Measurements from ENCODE around the gene ATG7.
A peak's percentile ranks its signal among the peaks of the same experiment; 100 is the strongest.

Gene ATG7

DNA sequence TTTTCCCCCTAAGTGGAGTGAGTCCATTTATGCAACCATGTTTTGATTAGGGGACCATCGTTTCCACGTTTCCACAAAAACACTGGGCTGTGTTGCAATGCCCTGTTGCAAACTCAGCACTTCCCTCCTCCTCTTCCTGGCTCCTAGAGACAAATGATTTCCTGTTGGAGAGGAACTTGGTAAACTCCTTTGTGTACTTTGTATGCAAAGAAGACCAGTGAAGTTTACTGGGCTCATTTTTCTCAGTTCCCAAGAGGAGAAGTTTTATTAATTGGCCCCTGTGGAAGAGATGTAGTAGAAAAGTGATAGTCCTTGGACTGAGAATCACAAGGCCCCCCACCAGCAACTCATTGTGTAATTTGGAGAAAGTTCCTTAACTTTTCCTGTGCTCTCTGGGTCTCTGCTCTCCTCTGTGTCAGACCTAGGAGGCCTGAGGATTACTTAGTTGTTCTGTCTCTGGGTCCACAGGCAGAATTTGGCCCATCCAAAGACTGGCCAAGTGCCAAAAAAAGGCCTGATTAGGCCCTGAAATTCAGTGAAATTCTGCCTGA, 95.0 kb downstream of the ATG7 start:
- no peak for DNase-seq

DNA sequence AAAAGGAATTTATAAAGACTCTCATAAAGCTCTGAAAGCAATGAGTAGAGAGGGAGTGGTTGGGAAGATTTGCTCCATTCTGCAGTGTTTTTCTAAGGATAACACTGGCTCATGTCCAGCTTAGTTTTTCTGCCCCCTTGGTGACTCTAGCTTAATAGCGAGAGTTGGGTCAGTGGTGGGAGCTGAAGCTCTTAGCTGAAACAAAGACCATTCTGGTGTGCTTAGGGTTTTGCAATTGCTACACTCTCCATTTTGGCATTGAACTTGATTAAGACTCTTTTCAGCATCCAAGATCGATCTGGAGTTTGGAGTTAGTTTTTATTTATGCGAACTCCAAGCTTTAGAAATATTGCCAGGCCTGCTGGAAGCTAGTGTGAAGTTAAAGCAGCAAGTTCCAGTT, 98.0 kb downstream of the ATG7 start:
- DNase-seq: no peak

DNA sequence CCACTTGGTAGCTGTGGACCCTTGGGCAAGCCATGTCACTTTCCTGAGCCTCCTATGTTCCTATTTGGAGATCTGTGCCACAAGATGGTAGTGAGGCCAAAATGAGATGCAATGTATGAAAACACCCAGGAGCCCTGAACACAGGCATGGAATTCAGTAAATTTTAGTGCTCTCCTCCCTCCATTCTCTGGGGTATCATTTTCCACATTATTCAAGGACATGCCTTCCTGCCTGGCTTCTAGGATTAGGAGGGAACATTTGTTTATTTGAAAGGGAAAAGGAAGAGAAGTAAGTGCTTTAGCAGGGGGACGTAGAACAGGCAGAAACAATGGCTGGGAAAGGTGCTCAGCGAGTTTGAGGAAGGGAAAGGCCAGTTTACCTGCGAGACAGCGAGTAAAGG, 98.8 kb downstream of the ATG7 start:
- no peak for DNase-seq

DNA sequence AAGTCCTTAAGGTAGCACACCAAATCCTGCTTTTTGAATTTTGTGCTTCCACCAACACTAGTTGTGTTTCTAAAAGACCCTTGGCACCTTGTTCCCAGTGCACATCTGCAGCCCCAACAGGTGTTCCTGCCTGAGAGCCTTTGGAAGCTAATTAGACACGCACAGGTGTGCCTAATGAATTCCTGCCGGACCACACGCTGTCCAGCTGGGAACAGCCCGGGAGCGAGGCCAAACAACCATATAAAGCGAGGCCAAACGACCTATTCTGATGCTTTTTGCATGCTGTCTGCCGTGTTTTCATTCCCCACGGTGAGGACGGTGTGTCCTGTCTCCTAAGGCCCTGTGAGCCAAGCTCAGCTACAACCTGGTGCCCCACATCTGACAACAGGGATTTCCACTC, 99.5 kb downstream of the ATG7 start:
- peak; percentile 67 for DNase-seq

DNA sequence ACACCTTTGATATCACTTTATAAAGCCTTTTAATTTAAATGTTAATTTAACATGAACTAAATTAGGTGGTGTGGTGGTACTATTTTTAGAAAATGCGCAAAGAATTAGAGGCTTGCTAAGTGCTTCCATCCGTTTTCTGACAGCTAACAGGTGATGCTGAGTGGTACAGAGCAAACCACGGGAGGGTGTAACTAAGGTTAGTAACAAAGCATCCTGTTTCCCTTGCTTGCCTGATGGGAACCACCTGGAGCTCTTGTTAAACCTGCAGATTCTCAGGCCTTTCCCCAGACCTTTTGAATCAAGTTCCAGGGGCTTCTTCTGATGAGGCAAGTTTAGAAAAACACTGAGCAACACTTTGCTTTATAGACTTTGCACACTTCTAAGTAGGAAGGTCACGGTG, 101.0 kb downstream of the ATG7 start:
- DNase-seq: peak; percentile 14

DNA sequence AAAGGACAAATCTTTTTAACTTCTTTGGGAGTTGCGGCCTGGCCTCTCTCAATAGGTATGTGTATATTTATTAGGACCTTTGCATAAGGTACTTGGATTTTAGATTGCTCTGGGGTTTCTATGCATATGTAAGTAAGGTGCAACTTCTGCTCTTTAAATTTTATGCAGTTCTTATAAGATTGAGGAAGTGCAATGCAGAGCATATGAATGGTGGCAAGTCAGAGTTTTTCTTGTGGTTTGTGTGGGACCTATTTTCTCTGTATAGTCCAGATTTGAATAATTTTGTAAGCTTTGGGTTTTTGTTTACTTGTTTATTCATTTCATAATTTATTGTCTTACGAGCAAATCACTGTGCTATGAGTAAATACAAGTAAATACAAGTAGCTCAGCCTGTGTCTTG, 101.5 kb downstream of the ATG7 start:
- DNase-seq: no peak

DNA sequence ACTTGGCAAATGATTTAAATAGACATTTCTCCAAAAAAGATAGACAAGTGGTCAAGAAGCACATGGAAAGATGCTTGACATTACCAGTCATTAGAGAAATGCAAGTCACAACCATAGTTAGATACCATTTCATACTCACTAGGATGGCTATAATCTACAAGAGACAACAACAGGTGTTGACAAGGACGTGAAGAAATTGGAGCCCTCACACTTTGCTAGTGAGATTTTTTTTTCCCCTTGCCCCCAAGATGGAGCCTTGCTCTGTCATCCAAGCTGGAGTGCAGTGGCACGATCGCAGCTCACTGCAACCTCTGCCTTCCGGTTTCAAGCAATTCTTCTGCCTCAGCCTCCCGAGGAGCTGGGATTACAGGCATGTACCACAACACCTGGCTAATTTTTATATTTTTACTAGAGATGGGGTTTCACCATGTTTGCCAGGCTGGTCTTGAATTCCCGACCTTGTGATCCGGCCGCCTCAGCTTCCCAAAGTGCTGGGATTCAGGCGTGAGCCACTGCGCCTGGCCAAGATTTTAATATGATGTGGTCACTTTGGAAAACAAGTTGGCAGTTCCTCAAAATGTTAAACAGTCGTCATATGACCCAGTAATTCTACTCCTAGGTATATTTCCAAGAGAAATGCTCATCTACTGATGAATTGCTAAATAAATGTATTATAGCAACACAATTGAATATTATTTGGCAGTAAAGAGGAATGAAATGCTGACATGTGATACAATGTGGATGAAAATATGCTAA, 103.3 kb downstream of the ATG7 start:
- no peak for DNase-seq

DNA sequence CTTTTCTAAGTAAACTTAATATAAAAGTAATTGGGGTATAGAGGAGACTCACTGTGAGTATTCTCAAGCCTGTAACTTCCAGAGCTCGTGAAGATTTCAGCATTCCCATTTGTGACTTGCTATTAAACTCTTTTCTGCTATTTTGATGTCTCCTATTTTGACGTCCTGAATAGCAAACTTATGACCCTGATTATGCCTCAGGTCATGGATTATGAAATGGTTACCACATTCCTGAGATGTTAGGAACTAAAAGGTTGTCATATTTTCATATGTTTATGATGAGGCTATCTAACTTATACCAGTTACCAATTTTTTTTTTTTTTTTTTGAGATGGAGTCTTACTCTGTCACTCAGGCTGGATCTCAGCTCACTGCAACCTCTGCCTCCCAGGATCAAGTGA, 105.5 kb downstream of the ATG7 start:
- no peak for DNase-seq

DNA sequence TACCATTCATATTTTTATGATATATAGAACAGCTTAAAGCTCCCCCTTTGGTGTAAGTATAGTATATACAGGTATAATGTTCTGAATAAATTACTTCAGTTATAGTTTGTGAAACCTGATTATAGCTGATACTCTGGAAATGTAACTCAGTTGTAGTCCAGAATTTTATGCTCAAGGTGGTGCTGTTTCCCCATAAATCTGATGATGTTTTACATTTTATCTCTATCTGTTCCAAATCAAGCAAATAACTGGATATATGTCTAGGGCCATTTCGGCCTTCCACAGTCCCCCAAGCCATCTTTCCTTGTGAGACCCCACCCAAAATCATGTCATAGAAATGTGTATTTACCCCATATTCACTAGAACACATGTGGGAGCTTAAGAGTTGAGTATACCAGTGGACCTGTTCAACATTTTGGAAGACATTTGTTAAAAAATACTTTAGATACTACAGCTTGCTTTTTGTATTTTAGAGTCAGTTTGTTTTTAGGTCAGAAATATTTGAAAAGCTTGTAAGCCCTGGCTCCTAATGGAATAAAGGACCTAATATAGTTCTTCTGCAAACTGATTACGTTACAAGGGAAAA, 107.1 kb downstream of the ATG7 start:
- DNase-seq: no peak

DNA sequence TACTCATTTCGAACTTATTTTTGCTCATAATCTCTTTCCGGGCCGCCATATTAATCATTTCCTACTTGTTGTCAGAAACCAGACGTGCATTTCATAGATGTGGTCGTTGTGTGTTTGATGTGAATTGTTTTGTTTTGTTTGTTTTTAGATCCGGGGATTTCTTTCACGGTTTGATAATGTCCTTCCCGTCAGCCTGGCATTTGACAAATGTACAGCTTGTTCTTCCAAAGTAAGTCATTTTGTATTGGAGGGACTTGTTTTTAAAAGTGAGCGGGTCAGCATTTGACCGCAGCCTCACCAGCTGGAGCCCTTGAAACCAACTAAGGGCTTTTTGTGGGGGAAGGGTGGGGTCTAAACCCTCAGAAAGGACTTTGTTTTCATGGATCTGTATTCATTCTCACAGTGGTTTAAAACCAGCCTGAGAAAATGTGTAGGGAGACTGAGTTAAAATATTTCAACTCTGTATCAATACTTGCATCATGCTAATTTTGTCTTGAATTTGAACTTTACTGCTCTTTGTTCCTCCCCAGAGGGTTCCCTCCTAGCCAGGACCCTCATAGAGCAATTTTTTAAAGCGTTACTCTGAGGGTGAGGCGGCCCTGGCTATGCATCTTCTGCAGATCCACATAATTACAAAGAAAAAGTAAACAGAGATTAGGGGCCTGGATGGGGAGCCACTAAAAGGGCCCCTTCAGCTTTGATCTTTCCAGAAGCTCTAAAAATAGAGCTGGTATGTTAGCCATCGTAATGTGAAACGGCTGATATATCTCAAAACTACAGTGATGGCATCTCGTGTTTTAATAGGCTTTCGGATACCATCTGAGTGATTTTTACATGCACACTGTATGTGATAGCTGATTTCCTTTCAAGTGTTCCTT, 107.9 kb downstream of the ATG7 start:
- DNase-seq: no peak

DNA sequence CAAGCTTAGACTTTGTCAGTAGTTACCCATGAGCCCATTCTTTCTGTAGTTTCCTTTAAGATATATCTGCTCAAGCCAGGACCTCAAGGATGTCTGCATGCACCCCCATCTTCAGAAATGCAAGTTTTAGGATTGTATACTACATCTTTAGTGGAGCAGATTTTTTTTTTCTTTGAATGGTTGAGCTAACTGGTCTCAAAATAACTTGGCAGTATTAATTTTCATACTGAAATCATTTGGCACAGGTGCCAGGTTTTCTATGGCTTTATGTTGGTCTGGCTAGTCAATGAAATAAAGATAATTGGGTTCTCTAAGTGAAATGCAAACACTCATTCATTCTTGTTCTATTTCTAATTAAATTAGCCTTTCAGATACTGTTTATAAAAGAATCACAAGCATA, 108.9 kb downstream of the ATG7 start:
- DNase-seq: peak; percentile 63

DNA sequence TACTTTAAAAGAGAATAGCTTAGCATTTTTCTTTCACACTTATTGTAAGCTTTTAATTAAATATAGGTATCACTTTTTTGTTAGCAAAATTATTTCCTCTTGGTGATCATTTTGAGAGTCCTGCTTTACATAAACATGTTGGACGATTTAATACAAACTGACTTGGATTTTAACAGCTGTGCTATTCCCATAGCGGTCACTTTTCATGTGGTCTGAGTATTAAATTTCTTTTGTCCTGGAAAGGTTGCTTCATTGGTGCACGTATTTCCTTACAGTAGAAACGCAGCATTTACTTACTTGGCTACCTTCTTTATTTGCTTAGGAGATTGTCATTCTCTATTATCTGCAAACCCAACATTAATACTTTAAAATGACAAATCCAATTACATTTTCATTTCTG, 109.4 kb downstream of the ATG7 start:
- no peak for DNase-seq

DNA sequence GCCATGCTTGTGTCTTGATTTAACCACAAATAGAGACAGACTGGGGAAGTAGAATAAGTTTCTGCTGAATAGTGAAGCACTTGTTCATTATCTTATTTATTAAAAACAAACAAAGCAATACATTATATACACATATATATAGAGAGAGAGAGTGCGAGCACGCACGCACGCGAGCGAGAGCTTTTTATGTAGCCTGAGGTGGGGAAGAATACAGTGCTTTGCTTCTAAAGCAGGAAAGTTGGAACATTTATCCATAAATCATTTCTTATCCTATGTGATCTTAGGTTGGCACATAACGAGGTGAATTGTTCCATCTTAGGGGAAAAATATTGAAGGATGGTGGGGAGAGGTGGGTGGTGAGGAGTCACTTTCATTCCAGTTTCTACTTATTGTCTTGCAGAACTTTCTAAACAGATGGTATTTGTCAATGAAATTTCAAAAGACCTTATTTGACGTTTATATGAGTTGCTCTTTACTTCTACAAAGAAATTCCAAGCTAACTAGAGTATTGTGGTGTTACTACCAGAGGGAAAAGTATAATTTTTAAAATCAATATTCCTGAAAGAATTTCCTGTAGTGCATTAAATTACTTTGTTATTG, 110.0 kb downstream of the ATG7 start:
- no peak for DNase-seq

DNA sequence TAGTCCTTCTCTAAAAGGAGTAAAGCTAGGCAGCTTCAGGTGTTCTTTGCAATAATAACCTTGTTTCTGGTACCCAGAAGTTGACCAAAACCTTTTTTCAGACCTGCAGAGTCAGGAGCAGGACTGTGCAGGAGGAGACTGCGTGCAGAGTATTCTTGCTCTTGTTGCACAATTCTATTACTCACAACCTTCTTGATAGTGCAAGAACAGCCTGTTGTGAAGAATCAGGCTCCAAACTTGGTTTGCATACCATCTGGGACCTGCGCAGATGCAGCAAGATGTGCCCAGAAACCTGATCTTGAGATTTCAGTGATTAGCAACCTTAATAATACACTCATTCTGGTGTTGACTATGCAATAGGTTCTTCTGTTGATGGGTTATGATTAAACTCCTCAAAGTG, 111.9 kb downstream of the ATG7 start:
- no peak for DNase-seq

DNA sequence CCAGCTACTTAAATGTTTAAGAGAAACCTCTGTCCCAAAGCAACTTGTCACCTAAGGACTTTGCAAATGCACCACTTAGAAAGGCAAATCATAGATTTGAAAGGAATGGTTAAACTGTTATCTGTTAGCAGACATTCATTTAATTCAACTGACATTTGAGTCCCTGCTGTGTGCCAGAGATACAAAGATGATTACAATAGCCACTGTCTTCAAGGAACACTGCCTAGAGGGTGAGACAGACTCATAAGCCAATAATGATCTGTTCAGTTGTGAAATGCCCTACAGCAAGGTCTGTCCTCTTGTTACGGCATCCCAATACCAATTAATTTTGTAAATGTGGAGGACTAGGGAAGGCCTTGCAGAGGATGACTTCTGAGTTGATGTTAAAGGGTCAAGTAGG, 113.1 kb downstream of the ATG7 start:
- DNase-seq: no peak

DNA sequence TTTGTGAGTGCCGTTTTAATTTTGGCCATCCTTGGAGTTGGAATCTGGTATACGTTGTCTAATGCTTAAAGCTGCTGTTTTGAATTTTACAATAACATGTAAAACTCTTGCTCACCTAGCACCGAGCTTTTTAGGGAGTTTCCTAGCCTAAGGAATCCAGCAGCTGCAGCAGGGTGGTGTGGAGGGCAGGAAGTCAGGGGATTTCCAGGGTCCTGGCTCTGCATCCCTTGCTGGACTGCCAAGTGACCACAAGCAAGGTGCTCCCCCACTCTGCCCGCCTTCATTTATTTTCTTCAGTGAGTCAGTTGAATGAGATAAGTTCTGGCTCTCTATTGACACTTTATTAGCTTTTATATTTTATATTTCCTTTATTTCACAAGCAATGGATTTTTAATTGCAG, 113.7 kb downstream of the ATG7 start:
- DNase-seq: no peak

DNA sequence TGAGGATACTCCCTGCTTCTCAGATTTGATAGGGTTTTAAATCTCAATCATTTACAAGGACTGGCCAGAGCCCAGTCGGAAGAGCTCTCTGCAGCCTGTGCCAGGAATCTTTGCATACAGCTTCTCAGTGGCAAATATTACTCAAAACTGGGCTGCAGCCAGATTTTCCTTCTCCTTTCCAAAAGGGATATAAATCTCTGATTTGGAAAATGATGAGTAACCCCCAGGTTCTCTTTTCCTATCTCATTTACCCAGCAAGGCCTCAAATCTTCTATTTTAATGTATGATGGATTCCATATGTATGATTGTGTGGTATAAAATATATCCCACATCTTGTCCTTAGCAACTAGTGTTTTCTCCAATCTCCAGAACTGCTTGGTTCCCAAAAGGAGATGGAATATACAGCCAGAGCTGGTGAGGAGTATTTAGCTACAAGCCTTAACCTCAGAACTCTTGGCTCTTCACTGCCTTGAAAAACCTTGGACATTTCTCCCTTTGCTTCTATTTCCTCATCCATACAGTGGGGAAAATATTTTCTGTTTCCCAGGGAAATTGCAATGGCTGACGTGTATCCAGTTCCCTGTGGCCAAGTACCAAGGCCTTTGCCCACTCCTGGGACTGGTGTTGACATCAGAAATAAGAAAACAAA, 114.4 kb downstream of the ATG7 start:
- no peak for DNase-seq

DNA sequence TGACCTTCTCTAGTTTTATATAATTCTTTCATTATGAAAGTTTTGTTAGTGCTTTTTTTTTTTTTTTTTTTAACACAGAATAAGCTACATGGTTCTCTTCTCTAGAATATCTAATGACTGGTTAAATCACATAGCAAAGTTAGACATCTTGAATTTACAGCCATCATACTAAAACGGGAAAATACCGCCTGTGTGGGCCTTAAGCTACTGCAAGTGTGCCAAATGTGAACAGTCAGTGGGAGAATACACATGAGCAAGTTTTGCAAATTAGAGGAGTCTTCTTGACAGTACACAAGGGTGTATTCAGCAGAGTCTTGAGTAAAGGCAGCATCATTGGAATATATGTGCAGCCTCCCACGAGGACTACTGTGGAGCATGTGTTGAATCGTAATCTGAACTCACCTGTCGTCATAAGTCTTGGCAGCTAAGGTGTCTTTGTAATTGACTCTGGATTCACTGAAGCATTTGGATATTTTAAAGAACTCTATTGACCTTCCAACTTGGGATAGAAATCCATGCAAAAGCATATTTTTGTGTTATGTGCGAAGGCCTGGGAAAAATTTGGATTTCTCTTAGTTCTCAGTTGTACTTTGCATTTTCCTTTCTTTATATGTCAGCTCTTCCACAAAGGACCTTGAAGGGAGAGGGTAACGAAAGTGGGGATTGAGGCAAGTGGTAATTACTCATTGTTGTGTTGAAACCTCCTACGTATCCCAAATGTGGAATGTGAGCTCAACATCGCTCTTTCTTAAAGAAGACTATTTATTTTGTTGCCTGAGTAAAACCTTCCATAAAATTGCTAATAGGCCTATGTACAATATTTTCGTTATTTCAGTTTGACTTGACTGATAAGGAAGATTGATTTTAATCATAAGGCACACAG, 117.4 kb downstream of the ATG7 start:
- DNase-seq: no peak

DNA sequence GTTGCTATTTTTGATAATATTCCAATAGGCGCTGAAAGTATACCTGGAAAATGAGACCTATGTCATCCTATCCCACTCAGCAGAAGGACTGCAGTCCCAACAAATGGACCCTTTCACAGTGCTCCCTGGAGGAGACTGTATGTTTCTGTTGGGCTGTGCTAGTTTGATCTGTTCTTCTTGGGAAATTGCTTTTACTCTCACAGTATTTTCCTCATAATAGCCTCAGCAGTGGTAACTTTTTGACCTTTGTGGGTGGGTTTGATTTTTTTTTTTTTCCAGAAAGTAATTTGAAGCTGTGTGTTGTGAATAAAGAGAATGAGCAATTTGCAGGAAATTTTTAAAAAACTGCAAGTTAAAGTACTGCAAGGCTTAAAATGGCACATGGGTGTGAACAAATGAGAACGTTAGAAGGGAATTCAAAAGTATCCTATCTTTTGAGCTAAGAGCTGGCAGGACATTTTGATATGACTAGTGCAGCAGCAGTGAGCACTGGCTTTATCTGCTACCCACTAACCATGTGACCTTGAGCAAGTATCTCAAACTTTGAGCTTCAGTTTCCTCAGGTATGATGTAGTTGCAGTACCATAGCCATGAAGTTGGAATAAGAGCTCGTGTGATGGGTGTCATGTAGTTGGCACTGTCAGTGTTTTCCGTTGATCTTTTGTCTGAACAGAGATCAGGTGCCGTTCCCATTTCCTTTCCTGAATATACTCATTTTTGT, 118.4 kb downstream of the ATG7 start:
- DNase-seq: no peak

DNA sequence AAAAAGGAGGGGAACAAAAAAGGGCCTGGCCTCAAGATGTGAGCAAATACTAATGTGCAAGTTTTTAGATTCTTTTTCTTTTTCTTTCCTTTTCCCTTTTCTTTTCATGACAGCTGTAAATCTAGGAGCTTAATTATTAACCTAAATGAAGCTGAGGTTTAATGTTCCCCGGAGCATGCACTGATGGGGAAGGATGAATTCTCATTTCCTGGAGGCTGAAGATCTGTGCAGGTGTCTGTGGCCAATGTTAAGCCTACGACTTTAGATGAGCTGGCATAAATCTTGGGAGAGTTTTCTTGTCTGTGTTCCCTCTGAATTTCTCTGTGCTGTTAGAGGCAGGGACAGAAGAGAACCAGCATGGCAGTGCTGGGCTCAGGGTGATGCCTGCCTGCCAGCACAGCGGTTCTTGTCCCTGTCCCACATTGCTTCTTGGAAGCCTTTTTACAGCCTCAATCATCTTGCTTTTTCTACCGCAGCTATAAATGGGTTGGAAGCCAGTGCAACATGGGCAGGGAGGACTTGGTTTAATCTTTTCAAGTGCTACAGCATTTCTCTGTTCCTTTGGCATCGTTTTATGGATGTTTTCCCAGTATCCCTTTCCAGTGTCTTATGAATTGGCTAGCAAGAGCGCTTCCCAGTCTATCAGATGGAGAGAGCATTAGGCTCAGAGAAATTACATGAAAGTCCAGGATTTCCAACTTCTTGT, 119.1 kb downstream of the ATG7 start:
- DNase-seq: no peak

Measured in COR-L47 (cell line).